Measurements from ENCODE around the gene FAM180A.

DNA sequence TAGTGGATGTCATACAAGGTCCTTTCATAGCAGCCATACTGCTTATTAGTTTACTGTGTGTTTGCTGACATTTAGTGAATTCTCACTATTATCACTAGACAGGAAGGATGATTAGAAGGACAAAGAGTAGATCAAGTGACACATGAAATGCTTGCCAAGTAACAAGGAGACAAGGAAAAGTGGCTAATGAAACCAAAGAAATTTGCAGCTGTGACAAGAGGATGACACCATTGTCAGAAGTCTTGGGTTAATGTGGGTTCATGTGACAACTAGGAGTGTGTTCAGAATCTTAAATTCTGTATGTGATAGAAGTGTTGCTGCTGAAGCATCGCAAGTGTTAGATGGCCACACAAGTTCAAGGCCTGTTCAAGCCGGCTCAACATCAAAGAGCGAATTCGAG is 40.8 kb upstream of the FAM180A start:
- TF ChIP-seq, protein P1, sequence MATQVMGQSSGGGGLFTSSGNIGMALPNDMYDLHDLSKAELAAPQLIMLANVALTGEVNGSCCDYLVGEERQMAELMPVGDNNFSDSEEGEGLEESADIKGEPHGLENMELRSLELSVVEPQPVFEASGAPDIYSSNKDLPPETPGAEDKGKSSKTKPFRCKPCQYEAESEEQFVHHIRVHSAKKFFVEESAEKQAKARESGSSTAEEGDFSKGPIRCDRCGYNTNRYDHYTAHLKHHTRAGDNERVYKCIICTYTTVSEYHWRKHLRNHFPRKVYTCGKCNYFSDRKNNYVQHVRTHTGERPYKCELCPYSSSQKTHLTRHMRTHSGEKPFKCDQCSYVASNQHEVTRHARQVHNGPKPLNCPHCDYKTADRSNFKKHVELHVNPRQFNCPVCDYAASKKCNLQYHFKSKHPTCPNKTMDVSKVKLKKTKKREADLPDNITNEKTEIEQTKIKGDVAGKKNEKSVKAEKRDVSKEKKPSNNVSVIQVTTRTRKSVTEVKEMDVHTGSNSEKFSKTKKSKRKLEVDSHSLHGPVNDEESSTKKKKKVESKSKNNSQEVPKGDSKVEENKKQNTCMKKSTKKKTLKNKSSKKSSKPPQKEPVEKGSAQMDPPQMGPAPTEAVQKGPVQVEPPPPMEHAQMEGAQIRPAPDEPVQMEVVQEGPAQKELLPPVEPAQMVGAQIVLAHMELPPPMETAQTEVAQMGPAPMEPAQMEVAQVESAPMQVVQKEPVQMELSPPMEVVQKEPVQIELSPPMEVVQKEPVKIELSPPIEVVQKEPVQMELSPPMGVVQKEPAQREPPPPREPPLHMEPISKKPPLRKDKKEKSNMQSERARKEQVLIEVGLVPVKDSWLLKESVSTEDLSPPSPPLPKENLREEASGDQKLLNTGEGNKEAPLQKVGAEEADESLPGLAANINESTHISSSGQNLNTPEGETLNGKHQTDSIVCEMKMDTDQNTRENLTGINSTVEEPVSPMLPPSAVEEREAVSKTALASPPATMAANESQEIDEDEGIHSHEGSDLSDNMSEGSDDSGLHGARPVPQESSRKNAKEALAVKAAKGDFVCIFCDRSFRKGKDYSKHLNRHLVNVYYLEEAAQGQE (IDR thresholded peaks at IDR 0.05; ENCODE audit: low read depth, low read length), result no peak
- TF ChIP-seq SUZ12 (IDR thresholded peaks at IDR 0.05; ENCODE audit: unreplicated experiment) (no peak), POLR2AphosphoS5 (IDR thresholded peaks at IDR 0.05; ENCODE audit: low read length) (no peak), ETV6 (conservative IDR thresholded peaks at IDR 0.05 in 1 of 2, IDR thresholded peaks at IDR 0.05 in 1 of 2; ENCODE audit: borderline replicate concordance in 1 of 2, low read depth in 1 of 2) (no peak), RCOR1 (conservative IDR thresholded peaks at IDR 0.05; ENCODE audit: low read depth, low read length) (no peak), CHD2 (IDR thresholded peaks at IDR 0.05; ENCODE audit: borderline replicate concordance, low read depth, low read length) (no peak), MEF2A (IDR thresholded peaks at IDR 0.05; ENCODE audit: insufficient read depth, low read depth, low read length) (no peak), DPF2 (IDR thresholded peaks at IDR 0.05) (no peak), RB1 (IDR thresholded peaks at IDR 0.05; ENCODE audit: borderline replicate concordance) (no peak)
- TF ChIP-seq, protein P2, sequence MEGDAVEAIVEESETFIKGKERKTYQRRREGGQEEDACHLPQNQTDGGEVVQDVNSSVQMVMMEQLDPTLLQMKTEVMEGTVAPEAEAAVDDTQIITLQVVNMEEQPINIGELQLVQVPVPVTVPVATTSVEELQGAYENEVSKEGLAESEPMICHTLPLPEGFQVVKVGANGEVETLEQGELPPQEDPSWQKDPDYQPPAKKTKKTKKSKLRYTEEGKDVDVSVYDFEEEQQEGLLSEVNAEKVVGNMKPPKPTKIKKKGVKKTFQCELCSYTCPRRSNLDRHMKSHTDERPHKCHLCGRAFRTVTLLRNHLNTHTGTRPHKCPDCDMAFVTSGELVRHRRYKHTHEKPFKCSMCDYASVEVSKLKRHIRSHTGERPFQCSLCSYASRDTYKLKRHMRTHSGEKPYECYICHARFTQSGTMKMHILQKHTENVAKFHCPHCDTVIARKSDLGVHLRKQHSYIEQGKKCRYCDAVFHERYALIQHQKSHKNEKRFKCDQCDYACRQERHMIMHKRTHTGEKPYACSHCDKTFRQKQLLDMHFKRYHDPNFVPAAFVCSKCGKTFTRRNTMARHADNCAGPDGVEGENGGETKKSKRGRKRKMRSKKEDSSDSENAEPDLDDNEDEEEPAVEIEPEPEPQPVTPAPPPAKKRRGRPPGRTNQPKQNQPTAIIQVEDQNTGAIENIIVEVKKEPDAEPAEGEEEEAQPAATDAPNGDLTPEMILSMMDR (IDR thresholded peaks at IDR 0.05 in 2 of 3, conservative IDR thresholded peaks at IDR 0.05 in 1 of 3; ENCODE audit: control insufficient read depth in 2 of 3, extremely low read depth in 1 of 3, insufficient read depth in 1 of 3, low read depth in 3 of 3, low read length in 3 of 3), result no peak
- TF ChIP-seq, protein P3, sequence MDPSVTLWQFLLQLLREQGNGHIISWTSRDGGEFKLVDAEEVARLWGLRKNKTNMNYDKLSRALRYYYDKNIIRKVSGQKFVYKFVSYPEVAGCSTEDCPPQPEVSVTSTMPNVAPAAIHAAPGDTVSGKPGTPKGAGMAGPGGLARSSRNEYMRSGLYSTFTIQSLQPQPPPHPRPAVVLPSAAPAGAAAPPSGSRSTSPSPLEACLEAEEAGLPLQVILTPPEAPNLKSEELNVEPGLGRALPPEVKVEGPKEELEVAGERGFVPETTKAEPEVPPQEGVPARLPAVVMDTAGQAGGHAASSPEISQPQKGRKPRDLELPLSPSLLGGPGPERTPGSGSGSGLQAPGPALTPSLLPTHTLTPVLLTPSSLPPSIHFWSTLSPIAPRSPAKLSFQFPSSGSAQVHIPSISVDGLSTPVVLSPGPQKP (IDR thresholded peaks at IDR 0.05; ENCODE audit: low read depth, low read length), result no peak

Data from GM12878 (cell line).